NCI-H524 treated with DMSO at 0.1 percent for 48 hours (cell line): ENCODE measurements around the gene TPD52L2.

Experiments
- DNase-seq: peaks from one replicate; lab custom pipeline; 2025; lab: John Stamatoyannopoulos, UW

TPD52L2 gene

GRCh38 chr20:63932606-63933160, 67.6 kb downstream of the TPD52L2 start:
- no peak for DNase-seq

GRCh38 chr20:63933646-63934045, 68.6 kb downstream of the TPD52L2 start:
- no peak for DNase-seq

GRCh38 chr20:63934271-63935068, 69.4 kb downstream of the TPD52L2 start:
- no peak for DNase-seq

- no peak for DNase-seq
Measured at GRCh38 chr20:63935447-63935846, 70.4 kb downstream of the TPD52L2 start.

- no peak for DNase-seq
Measured at GRCh38 chr20:63937596-63937995, 72.5 kb downstream of the TPD52L2 start.

- no peak for DNase-seq
Measured at GRCh38 chr20:63939061-63939935, 74.2 kb downstream of the TPD52L2 start.

GRCh38 chr20:63940071-63940471, 75.0 kb downstream of the TPD52L2 start:
- DNase-seq = no peak

GRCh38 chr20:63940472-63941266, 75.6 kb downstream of the TPD52L2 start:
- no peak for DNase-seq
